ENCODE data around the gene CHM. TPM values are rescaled to one million over a fixed set of nuclear protein-coding genes. Genes with fewer than 3 reads are reported as not detected.

The CHM gene
- total and polyA plus RNA-seq, 12 donors = 5.9 to 16.7 (median 12.5) TPM

DNA sequence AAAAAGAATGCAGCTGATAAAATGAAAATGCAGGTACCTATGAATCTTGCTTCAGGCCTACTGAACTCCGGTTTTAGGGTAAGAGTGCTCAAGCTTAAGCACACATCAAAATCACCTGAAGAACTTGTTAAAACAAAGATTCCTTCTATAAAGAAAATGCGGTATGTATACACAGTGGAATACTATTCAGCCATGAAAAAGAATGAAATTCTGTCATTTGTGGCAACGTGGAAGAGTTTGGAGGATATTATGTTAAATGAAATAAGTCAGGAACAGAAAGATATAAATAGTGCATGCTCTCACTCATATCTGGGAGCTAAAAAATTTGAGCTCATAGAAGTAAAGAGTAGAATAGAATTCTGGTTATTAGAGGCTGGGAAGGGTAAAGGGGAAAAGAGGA lies 14.0 kb upstream of the CHM start:
- DNase-seq (no peak), ATAC-seq (no peak)
- H3K36me3 ChIP-seq = no peaks in the 10 kb centered on the region
- no peak overlapping the region for H3K4me3 ChIP-seq
- intact Hi-C loops (cut with DNase I) = no loop called here
- 79 to 85% methylated on average over 3 of the region's 3 CpGs for WGBS, 2 donors
- H3K4me1 ChIP-seq = no peaks in the 10 kb centered on the region
- no peak for TF ChIP-seq CTCF (IDR thresholded peaks at IDR 0.05)
- H3K9me3 ChIP-seq = no peaks in the 10 kb centered on the region
- H3K27me3 ChIP-seq = peaks cover 0 to 41% (median 0%) of the 10 kb centered on the region in 7 donors
- H3K27ac ChIP-seq = no peak overlapping the region

DNA sequence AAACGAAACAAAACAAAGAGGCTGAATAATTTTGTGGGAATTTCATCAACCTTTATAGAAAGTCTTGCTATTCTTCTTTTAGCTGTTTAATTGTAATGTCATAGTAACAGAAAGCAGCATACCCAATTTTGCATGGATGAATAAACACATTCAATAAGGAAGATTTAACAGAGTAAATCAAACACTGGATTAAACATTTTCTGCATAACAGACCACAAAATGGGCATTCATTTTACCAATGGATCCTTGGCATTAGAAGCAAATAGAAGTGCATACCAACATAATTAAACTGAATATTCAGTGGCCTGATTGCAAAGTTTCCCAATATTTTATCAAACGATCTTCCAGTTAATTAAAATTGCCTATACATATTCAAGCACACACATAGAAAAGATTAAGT lies 4.4 kb upstream of the CHM start:
- Histone ChIP-seq H3K9me3 (no peaks in the 10 kb centered on the region), H3K27me3 (peaks cover 0 to 31% (median 0%) of the 10 kb centered on the region in 7 donors), H3K4me3 (no peak overlapping the region), H3K27ac (no peak overlapping the region), H3K4me1 (peaks cover 0 to under 1% (median 0%) of the 10 kb centered on the region in 9 donors), H3K36me3 (no peaks in the 10 kb centered on the region)
- intact Hi-C loops (cut with DNase I) = no loop called here
- DNase-seq (no peak), ATAC-seq (no peak)
- 72 to 79% methylated on average over 2 of the region's 2 CpGs for WGBS, 2 donors
- no peak for TF ChIP-seq CTCF (IDR thresholded peaks at IDR 0.05)

DNA sequence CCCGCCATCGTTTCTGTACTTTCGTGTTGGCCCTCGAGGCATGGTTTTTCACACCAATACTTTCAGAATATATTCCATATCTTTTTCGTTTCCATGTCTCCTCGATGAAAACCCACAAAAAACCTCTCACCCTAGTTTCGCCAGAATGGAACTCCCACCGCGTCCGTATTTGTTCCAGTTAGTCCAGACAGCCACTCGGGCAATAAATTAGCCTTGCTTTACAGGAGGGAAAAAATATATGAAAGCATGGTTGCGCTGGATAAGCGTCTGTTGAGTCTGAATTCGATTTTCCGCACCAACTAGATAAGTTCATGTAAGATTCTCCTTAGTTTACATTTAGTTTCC lies 550 bp upstream of the CHM start:
- peak overlapping the region in 8 of 10 donors; percentile 68 to 90 (median 84) for H3K27ac ChIP-seq
- peak overlapping the region; percentile 34 to 73 (median 59) for H3K4me3 ChIP-seq
- no peak for TF ChIP-seq CTCF (IDR thresholded peaks at IDR 0.05)
- no peaks in the 10 kb centered on the region for H3K9me3 ChIP-seq
- ATAC-seq (no peak), DNase-seq (no peak)
- intact Hi-C loops (cut with DNase I) = no loop called here
- peaks cover 0 to 20% (median 0%) of the 10 kb centered on the region in 7 donors for H3K27me3 ChIP-seq
- no peaks in the 10 kb centered on the region for H3K36me3 ChIP-seq
- 15 to 27% methylated on average over 15 of the region's 15 CpGs for WGBS, 2 donors
- peaks cover 0 to 20% (median 10%) of the 10 kb centered on the region in 9 donors for H3K4me1 ChIP-seq

DNA sequence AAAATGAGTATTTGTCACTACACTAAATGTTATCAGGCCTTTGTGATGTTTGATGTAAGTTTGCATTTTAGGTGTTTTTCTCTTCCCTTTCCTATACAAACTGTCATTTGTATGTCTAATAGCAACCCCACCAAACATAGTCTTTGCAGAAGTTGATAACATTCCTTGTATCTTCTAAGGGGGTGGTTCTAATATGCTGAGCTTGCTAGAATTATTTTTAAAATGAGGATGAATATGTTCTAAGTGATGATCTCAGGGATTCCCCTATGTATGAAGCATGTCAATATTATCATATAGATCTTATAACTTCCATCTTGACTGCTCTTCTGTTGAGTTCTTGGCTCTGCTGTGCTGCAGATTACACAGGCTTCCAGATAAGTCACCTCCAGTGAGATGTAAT lies 3.1 kb downstream of the CHM start:
- no peak for DNase-seq
- no peak overlapping the region for H3K27ac ChIP-seq
- no peaks in the 10 kb centered on the region for H3K9me3 ChIP-seq
- H3K27me3 ChIP-seq = peaks cover 0 to 7% (median 0%) of the 10 kb centered on the region in 7 donors
- no peak overlapping the region for H3K4me3 ChIP-seq
- H3K36me3 ChIP-seq = no peaks in the 10 kb centered on the region
- peaks cover 0 to 32% (median 10%) of the 10 kb centered on the region in 9 donors for H3K4me1 ChIP-seq
- no peak for TF ChIP-seq CTCF (IDR thresholded peaks at IDR 0.05)
- no peak for ATAC-seq
- intact Hi-C loops (cut with DNase I) = no loop called here

Measured in heart right ventricle (tissue), 16 donors.